HAP-1 (cell line): Measurements from ENCODE around the gene MRPS15.

Source experiments
- DNase-seq, 2 experiments: peaks; one replicate each; pipeline ENCODE4 v3.0.0-alpha.2; 2016 to 2020; ENCODE audit warnings: low spot score in 2 of 2
- H3K27me3 ChIP-seq: fragments of 250-450 bp; sonication (Bioruptor Pico); 2 replicates; pipeline ENCODE4 v1.5.1; 2020; ENCODE audit warnings: low read depth, mild to moderate bottlenecking, moderate library complexity
- H3K36me3 ChIP-seq: fragments of 250-450 bp; sonication (Bioruptor Pico); replicated peaks from 2 replicates; pipeline ENCODE4 v1.5.1; 2020; ENCODE audit warnings: mild to moderate bottlenecking
- H3K4me1 ChIP-seq: fragments of 250-450 bp; sonication (Bioruptor Pico); 2 replicates; pipeline ENCODE4 v1.5.1; 2020; ENCODE audit warnings: mild to moderate bottlenecking
- H3K4me3 ChIP-seq: fragments of 250-450 bp; sonication (Bioruptor Pico); 2 replicates; pipeline ENCODE4 v1.5.1; 2020; ENCODE audit warnings: mild to moderate bottlenecking, moderate library complexity
- H3K9me3 ChIP-seq: fragments of 250-450 bp; sonication (Bioruptor Pico); 2 replicates; pipeline ENCODE4 v1.5.1; 2020; ENCODE audit warnings: mild to moderate bottlenecking, moderate library complexity
- in situ Hi-C: fragments of 300-500 bp; cut with MboI; formaldehyde crosslinking; loops from 3 replicates; pipeline ENCODE4 v1.14.3; 2020; ENCODE audit warnings: low sequenced_read_pairs, inconsistent platforms, mixed read lengths

The MRPS15 gene

GRCh38 chr1:36442337-36442736 is 21.8 kb downstream of the MRPS15 start:
- no peaks in the 10 kb centered on the region for H3K36me3 ChIP-seq

GRCh38 chr1:36440646-36441045 is 23.5 kb downstream of the MRPS15 start:
- H3K36me3 ChIP-seq, result no peaks in the 10 kb centered on the region
- DNase-seq, result no peak
- in situ Hi-C loops, result no loop called here
- H3K4me1 ChIP-seq, result peaks cover 15% of the 10 kb centered on the region
- no peak overlapping the region for H3K4me3 ChIP-seq
- H3K9me3 ChIP-seq, result no peaks in the 10 kb centered on the region
- no peaks in the 10 kb centered on the region for H3K27me3 ChIP-seq

More at GRCh38 chr1:36442337-36442736, 21.8 kb downstream of the MRPS15 start:
- Histone ChIP-seq H3K27me3 (no peaks in the 10 kb centered on the region), H3K9me3 (no peaks in the 10 kb centered on the region), H3K4me1 (peaks cover 22% of the 10 kb centered on the region), H3K4me3 (no peak overlapping the region)
- in situ Hi-C loops, result no loop called here
- DNase-seq, result no peak

- in situ Hi-C loops, result no loop called here
- Histone ChIP-seq H3K4me3 (no peak overlapping the region), H3K27me3 (no peaks in the 10 kb centered on the region), H3K9me3 (no peaks in the 10 kb centered on the region), H3K4me1 (peaks cover 15% of the 10 kb centered on the region), H3K36me3 (no peaks in the 10 kb centered on the region)
- DNase-seq, result no peak
Measured at GRCh38 chr1:36440044-36440443, 24.1 kb downstream of the MRPS15 start.

- Histone ChIP-seq H3K27me3 (no peaks in the 10 kb centered on the region), H3K4me3 (no peak overlapping the region), H3K36me3 (no peaks in the 10 kb centered on the region; the same call in 1 of the 2 replicates), H3K4me1 (peaks cover 6% of the 10 kb centered on the region; the same call in 1 of the 2 replicates), H3K9me3 (no peaks in the 10 kb centered on the region)
- in situ Hi-C loops, result no loop called here
- DNase-seq, result no peak
Measured at GRCh38 chr1:36438715-36439114, 25.5 kb downstream of the MRPS15 start.

GRCh38 chr1:36436821-36437220 is 27.4 kb downstream of the MRPS15 start:
- H3K36me3 ChIP-seq, result no peaks in the 10 kb centered on the region; the same call in 1 of the 2 replicates
- in situ Hi-C loops, result no loop called here
- DNase-seq, result no peak
- no peaks in the 10 kb centered on the region for H3K9me3 ChIP-seq
- H3K4me3 ChIP-seq, result no peak overlapping the region
- no peaks in the 10 kb centered on the region for H3K27me3 ChIP-seq
- peaks cover 6% of the 10 kb centered on the region; the same call in 1 of the 2 replicates for H3K4me1 ChIP-seq

GRCh38 chr1:36433102-36433501 is 31.1 kb downstream of the MRPS15 start:
- H3K4me3 ChIP-seq, result no peak overlapping the region
- in situ Hi-C loops, result no loop called here
- H3K4me1 ChIP-seq, result no peaks in the 10 kb centered on the region
- no peaks in the 10 kb centered on the region for H3K9me3 ChIP-seq
- H3K36me3 ChIP-seq, result no peaks in the 10 kb centered on the region; the same call in 1 of the 2 replicates
- DNase-seq, result no peak
- H3K27me3 ChIP-seq, result no peaks in the 10 kb centered on the region

- in situ Hi-C loops, result no loop called here
- Histone ChIP-seq H3K9me3 (no peaks in the 10 kb centered on the region), H3K27me3 (no peaks in the 10 kb centered on the region), H3K36me3 (no peaks in the 10 kb centered on the region; the same call in 1 of the 2 replicates), H3K4me3 (no peak overlapping the region), H3K4me1 (no peaks in the 10 kb centered on the region)
- no peak for DNase-seq
Measured at GRCh38 chr1:36432616-36433015, 31.6 kb downstream of the MRPS15 start.

GRCh38 chr1:36425791-36426190 is 38.4 kb downstream of the MRPS15 start:
- in situ Hi-C loops, result no loop called here
- no peaks in the 10 kb centered on the region for H3K9me3 ChIP-seq
- no peaks in the 10 kb centered on the region for H3K36me3 ChIP-seq
- no peak overlapping the region for H3K4me3 ChIP-seq
- H3K27me3 ChIP-seq, result no peaks in the 10 kb centered on the region
- H3K4me1 ChIP-seq, result no peaks in the 10 kb centered on the region
- no peak for DNase-seq

GRCh38 chr1:36421649-36422048 is 42.5 kb downstream of the MRPS15 start:
- no peak for DNase-seq
- Histone ChIP-seq H3K4me3 (no peak overlapping the region), H3K27me3 (no peaks in the 10 kb centered on the region), H3K9me3 (no peaks in the 10 kb centered on the region), H3K36me3 (no peaks in the 10 kb centered on the region), H3K4me1 (no peaks in the 10 kb centered on the region)
- in situ Hi-C loops, result loop anchor here (5.0 kb wide), 1 partner anchor 314 kb away; no protein-coding TSS in a partner anchor

GRCh38 chr1:36420836-36421317 is 43.3 kb downstream of the MRPS15 start:
- in situ Hi-C loops, result loop anchor here (5.0 kb wide), 1 partner anchor 314 kb away; no protein-coding TSS in a partner anchor
- Histone ChIP-seq H3K4me1 (no peaks in the 10 kb centered on the region), H3K9me3 (no peaks in the 10 kb centered on the region), H3K36me3 (no peaks in the 10 kb centered on the region), H3K27me3 (no peaks in the 10 kb centered on the region), H3K4me3 (no peak overlapping the region)
- DNase-seq, result peak; percentile 81 to 94

GRCh38 chr1:36420409-36420808 is 43.8 kb downstream of the MRPS15 start:
- H3K36me3 ChIP-seq, result no peaks in the 10 kb centered on the region
- no peak for DNase-seq
- H3K9me3 ChIP-seq, result no peaks in the 10 kb centered on the region
- H3K4me1 ChIP-seq, result no peaks in the 10 kb centered on the region
- H3K4me3 ChIP-seq, result no peak overlapping the region
- H3K27me3 ChIP-seq, result no peaks in the 10 kb centered on the region
- in situ Hi-C loops, result loop anchor here (5.0 kb wide), 1 partner anchor 313 kb away; no protein-coding TSS in a partner anchor

- DNase-seq, result no peak
Measured at GRCh38 chr1:36419569-36419968, 44.6 kb downstream of the MRPS15 start.

GRCh38 chr1:36419140-36419539 is 45.0 kb downstream of the MRPS15 start:
- in situ Hi-C loops, result no loop called here
- no peaks in the 10 kb centered on the region for H3K36me3 ChIP-seq

More at GRCh38 chr1:36419569-36419968, 44.6 kb downstream of the MRPS15 start:
- no peaks in the 10 kb centered on the region for H3K36me3 ChIP-seq
- H3K27me3 ChIP-seq, result no peaks in the 10 kb centered on the region
- in situ Hi-C loops, result no loop called here
- H3K9me3 ChIP-seq, result no peaks in the 10 kb centered on the region
- no peaks in the 10 kb centered on the region for H3K4me1 ChIP-seq
- no peak overlapping the region for H3K4me3 ChIP-seq

GRCh38 chr1:36417931-36418330 is 46.3 kb downstream of the MRPS15 start:
- Histone ChIP-seq H3K4me1 (no peaks in the 10 kb centered on the region), H3K9me3 (no peaks in the 10 kb centered on the region), H3K27me3 (no peaks in the 10 kb centered on the region), H3K36me3 (no peaks in the 10 kb centered on the region), H3K4me3 (no peak overlapping the region)
- in situ Hi-C loops, result no loop called here
- DNase-seq, result no peak

More at GRCh38 chr1:36419140-36419539, 45.0 kb downstream of the MRPS15 start:
- no peaks in the 10 kb centered on the region for H3K4me1 ChIP-seq
- no peaks in the 10 kb centered on the region for H3K9me3 ChIP-seq
- H3K27me3 ChIP-seq, result no peaks in the 10 kb centered on the region
- H3K4me3 ChIP-seq, result no peak overlapping the region
- DNase-seq, result no peak
